ENCODE measurements around the gene TIMP2.

DNA sequence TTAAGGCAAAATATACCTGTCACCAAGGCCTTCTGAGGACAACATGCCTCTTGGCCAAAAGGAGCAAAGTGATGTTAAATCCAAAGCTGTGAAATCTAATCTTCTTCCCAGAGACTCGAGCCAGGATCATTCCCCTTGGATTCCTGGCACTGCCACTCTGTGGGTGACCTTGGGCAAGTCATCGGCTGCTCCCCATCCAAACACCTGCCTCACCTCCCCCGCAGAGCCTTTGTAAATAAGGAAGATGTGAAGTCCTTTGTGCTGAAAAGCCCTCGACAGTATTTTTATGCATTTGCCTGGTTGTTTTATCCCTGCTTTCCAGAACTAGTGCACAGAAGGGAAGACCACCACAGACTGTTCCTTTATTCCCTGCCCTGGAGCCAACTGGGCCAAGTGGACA lies 16.8 kb downstream of the TIMP2 start:
- TF ChIP-seq CTCF (IDR thresholded peaks at IDR 0.05) = no peak
- no peak for TF ChIP-seq POLR2A (IDR thresholded peaks at IDR 0.05)

All from heart left ventricle (tissue), 13 donors.